SK-N-SH treated with all-trans-retinoic acid at 6 μM for 48 hours (cell line): ENCODE measurements around the gene HEXIM2.

Experiments
- ATAC-seq: fragments of 200-7000 bp; cut with Tn5 transposase; 3 replicates; pipeline ENCODE4 v1.9.1; 2020; ENCODE audit warnings: mild to moderate bottlenecking, moderate library complexity
- ARNTL ChIP-seq: fragments of 450-650 bp; formaldehyde crosslinking; IDR thresholded peaks from 2 replicates; pipeline ENCODE4 v1.5.0; 2020; ENCODE audit warnings: low read depth, mild to moderate bottlenecking, moderate library complexity, borderline replicate concordance
- BACH2 ChIP-seq: fragments of 250-450 bp; sonication (Bioruptor Pico); IDR thresholded peaks from 2 replicates; pipeline ENCODE4 v1.9.0; 2021; ENCODE audit warnings: mild to moderate bottlenecking, borderline replicate concordance
- CSDC2 ChIP-seq: fragments of 250-450 bp; sonication (Bioruptor Pico); IDR thresholded peaks from 2 replicates; pipeline ENCODE4 v1.5.0; 2020; ENCODE audit warnings: mild to moderate bottlenecking, moderate library complexity
- ESRRG ChIP-seq: fragments of 250-450 bp; sonication (Bioruptor Pico); IDR thresholded peaks from 2 replicates; pipeline ENCODE4 v1.6.1; 2021; ENCODE audit warnings: mild to moderate bottlenecking
- ISL1 ChIP-seq: fragments of 250-450 bp; sonication (Bioruptor Pico); IDR thresholded peaks from 2 replicates; pipeline ENCODE4 v2.1.2; 2022; ENCODE audit warnings: mild to moderate bottlenecking, moderate library complexity
- OSR1 ChIP-seq: fragments of 250-450 bp; sonication (Bioruptor Pico); IDR thresholded peaks from 2 replicates; pipeline ENCODE4 v1.8.0; 2022; ENCODE audit warnings: moderate library complexity, mild to moderate bottlenecking, inconsistent platforms
- PPARA ChIP-seq: fragments of 250-450 bp; sonication (Bioruptor Pico); IDR thresholded peaks from 2 replicates; pipeline ENCODE4 v1.5.0; 2020; ENCODE audit warnings: mild to moderate bottlenecking, borderline replicate concordance
- RARB ChIP-seq: fragments of 250-450 bp; sonication (Bioruptor Pico); IDR thresholded peaks from 2 replicates; pipeline ENCODE4 v1.8.0; 2021; ENCODE audit warnings: mild to moderate bottlenecking, moderate library complexity
- SNAI2 ChIP-seq: fragments of 250-450 bp; sonication (Bioruptor Pico); IDR thresholded peaks from 2 replicates; pipeline ENCODE4 v1.5.0; 2020; ENCODE audit warnings: mild to moderate bottlenecking, moderate library complexity
- TCF4 ChIP-seq: fragments of 250-450 bp; sonication (Bioruptor Pico); IDR thresholded peaks from 2 replicates; pipeline ENCODE4 v1.8.0; 2021; ENCODE audit warnings: mild to moderate bottlenecking, moderate library complexity, borderline replicate concordance
- ZFP3 ChIP-seq: fragments of 250-450 bp; sonication (Bioruptor Pico); IDR thresholded peaks from 2 replicates; pipeline ENCODE4 v1.5.0; 2020; ENCODE audit warnings: mild to moderate bottlenecking, moderate library complexity
- ZNF565 ChIP-seq: fragments of 450-650 bp; formaldehyde crosslinking; conservative IDR thresholded peaks from 2 replicates; pipeline ENCODE4 v1.5.0; 2020; ENCODE audit warnings: low read depth, mild to moderate bottlenecking, moderate library complexity
- TF ChIP-seq, protein P1 (sequence below): fragments of 250-450 bp; sonication (Bioruptor Pico); IDR thresholded peaks from 2 replicates; pipeline ENCODE4 v1.8.0; 2021; ENCODE audit warnings: low read depth, mild to moderate bottlenecking, moderate library complexity, borderline replicate concordance
- TF ChIP-seq, protein P2 (sequence below): fragments of 250-450 bp; sonication (Bioruptor Pico); IDR thresholded peaks from 2 replicates; pipeline ENCODE4 v1.8.0; 2020; ENCODE audit warnings: mild to moderate bottlenecking, moderate library complexity, borderline replicate concordance
- TF ChIP-seq, protein P3 (sequence below): fragments of 250-450 bp; sonication (Bioruptor Pico); IDR thresholded peaks from 2 replicates; pipeline ENCODE4 v1.5.1; 2021; ENCODE audit warnings: mild to moderate bottlenecking, moderate library complexity
- TF ChIP-seq, protein P4 (sequence below): fragments of 250-450 bp; sonication (Bioruptor Pico); IDR thresholded peaks from 2 replicates; pipeline ENCODE4 v1.5.0; 2020; ENCODE audit warnings: mild to moderate bottlenecking, moderate library complexity

HEXIM2 gene

DNA sequence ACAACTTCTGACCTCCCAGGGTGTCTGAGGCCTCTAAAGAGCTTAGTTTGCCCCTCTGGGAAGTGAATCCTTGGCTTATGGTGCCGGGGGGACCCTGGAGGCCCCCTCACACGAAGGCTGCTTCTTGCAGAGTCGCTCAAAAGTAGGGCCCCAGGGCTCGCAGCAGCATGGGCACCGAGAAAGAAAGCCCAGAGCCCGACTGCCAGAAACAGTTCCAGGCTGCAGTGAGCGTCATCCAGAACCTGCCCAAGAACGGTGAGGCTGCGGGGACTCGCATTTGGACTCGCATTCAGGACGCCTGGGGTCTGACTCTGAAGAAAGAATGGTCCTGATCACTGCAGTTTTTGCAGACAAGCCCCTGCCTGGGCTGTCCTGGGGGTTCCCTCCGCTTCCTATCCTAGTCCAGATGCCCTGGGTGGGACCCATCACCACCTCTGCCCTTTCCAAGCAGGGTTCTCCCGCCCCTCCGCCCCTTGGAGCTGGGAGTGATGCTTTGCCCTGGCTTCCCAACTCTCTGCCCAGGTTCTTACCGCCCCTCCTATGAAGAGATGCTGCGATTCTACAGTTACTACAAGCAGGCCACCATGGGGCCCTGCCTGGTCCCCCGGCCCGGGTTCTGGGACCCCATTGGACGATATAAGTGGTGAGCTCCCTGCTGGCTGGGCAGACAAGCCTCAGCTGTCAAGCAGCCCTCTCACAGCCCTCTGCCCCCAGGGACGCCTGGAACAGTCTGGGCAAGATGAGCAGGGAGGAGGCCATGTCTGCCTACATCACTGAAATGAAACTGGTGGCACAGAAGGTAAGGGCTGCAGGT, 25.5 kb upstream of the HEXIM2 start (continued):
- TF ChIP-seq RARB (CRISPR knock-in tag): no peak
- no peak for TF ChIP-seq BACH2 (CRISPR knock-in tag)
- no peak for TF ChIP-seq ZNF565 (CRISPR knock-in tag)
- TF ChIP-seq, protein P1, sequence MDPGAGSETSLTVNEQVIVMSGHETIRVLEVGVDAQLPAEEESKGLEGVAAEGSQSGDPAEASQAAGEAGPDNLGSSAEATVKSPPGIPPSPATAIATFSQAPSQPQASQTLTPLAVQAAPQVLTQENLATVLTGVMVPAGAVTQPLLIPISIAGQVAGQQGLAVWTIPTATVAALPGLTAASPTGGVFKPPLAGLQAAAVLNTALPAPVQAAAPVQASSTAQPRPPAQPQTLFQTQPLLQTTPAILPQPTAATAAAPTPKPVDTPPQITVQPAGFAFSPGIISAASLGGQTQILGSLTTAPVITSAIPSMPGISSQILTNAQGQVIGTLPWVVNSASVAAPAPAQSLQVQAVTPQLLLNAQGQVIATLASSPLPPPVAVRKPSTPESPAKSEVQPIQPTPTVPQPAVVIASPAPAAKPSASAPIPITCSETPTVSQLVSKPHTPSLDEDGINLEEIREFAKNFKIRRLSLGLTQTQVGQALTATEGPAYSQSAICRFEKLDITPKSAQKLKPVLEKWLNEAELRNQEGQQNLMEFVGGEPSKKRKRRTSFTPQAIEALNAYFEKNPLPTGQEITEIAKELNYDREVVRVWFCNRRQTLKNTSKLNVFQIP (CRISPR knock-in tag): no peak
- TF ChIP-seq ZFP3: no peak

DNA sequence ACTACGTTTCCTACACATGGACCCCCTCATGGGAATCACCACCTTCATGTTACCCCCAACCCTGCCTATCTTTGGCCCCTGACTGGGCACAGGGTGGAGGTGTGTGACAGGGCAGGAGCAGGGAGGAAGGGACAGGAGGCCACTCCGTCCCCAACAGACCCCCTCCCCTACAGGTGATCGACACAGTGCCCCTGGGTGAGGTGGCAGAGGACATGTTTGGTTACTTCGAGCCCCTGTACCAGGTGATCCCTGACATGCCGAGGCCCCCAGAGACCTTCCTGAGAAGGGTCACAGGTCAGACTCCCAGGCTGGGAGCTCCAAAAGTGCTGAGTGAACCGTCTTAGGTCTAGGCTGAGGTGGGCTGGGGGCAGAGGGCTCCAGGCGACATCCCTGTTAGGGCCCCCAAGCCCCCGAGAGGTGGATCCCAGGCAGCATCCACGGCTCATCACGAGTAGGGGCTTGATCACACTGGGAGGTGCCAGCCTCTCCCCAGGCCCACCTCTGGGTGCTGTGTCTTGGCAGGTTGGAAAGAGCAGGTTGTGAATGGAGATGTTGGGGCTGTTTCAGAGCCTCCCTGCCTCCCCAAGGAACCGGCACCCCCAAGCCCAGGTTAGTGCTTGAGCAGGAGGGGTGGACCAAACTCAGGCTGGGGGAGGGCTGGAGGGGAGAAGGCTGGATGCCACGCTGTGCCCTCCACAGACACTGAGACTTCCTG, 24.7 kb upstream of the HEXIM2 start:
- ATAC-seq: no peak
- TF ChIP-seq CSDC2 (CRISPR knock-in tag): no peak
- no peak for TF ChIP-seq ISL1
- no peak for TF ChIP-seq ESRRG (CRISPR knock-in tag)
- TF ChIP-seq, protein P2, sequence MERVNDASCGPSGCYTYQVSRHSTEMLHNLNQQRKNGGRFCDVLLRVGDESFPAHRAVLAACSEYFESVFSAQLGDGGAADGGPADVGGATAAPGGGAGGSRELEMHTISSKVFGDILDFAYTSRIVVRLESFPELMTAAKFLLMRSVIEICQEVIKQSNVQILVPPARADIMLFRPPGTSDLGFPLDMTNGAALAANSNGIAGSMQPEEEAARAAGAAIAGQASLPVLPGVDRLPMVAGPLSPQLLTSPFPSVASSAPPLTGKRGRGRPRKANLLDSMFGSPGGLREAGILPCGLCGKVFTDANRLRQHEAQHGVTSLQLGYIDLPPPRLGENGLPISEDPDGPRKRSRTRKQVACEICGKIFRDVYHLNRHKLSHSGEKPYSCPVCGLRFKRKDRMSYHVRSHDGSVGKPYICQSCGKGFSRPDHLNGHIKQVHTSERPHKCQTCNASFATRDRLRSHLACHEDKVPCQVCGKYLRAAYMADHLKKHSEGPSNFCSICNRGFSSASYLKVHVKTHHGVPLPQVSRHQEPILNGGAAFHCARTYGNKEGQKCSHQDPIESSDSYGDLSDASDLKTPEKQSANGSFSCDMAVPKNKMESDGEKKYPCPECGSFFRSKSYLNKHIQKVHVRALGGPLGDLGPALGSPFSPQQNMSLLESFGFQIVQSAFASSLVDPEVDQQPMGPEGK (CRISPR knock-in tag): no peak
- TF ChIP-seq, protein P3, sequence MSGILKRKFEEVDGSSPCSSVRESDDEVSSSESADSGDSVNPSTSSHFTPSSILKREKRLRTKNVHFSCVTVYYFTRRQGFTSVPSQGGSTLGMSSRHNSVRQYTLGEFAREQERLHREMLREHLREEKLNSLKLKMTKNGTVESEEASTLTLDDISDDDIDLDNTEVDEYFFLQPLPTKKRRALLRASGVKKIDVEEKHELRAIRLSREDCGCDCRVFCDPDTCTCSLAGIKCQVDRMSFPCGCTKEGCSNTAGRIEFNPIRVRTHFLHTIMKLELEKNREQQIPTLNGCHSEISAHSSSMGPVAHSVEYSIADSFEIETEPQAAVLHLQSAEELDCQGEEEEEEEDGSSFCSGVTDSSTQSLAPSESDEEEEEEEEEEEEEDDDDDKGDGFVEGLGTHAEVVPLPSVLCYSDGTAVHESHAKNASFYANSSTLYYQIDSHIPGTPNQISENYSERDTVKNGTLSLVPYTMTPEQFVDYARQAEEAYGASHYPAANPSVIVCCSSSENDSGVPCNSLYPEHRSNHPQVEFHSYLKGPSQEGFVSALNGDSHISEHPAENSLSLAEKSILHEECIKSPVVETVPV: no peak
- TF ChIP-seq ARNTL (CRISPR knock-in tag): no peak
- no peak for TF ChIP-seq BACH2 (CRISPR knock-in tag)
- TF ChIP-seq, protein P1 (CRISPR knock-in tag): no peak
- no peak for TF ChIP-seq SNAI2
- no peak for TF ChIP-seq PPARA (CRISPR knock-in tag)
- no peak for TF ChIP-seq ZNF565 (CRISPR knock-in tag)
- TF ChIP-seq, protein P4, sequence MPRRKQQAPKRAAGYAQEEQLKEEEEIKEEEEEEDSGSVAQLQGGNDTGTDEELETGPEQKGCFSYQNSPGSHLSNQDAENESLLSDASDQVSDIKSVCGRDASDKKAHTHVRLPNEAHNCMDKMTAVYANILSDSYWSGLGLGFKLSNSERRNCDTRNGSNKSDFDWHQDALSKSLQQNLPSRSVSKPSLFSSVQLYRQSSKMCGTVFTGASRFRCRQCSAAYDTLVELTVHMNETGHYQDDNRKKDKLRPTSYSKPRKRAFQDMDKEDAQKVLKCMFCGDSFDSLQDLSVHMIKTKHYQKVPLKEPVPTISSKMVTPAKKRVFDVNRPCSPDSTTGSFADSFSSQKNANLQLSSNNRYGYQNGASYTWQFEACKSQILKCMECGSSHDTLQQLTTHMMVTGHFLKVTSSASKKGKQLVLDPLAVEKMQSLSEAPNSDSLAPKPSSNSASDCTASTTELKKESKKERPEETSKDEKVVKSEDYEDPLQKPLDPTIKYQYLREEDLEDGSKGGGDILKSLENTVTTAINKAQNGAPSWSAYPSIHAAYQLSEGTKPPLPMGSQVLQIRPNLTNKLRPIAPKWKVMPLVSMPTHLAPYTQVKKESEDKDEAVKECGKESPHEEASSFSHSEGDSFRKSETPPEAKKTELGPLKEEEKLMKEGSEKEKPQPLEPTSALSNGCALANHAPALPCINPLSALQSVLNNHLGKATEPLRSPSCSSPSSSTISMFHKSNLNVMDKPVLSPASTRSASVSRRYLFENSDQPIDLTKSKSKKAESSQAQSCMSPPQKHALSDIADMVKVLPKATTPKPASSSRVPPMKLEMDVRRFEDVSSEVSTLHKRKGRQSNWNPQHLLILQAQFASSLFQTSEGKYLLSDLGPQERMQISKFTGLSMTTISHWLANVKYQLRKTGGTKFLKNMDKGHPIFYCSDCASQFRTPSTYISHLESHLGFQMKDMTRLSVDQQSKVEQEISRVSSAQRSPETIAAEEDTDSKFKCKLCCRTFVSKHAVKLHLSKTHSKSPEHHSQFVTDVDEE: no peak
- TF ChIP-seq TCF4 (CRISPR knock-in tag): no peak

DNA sequence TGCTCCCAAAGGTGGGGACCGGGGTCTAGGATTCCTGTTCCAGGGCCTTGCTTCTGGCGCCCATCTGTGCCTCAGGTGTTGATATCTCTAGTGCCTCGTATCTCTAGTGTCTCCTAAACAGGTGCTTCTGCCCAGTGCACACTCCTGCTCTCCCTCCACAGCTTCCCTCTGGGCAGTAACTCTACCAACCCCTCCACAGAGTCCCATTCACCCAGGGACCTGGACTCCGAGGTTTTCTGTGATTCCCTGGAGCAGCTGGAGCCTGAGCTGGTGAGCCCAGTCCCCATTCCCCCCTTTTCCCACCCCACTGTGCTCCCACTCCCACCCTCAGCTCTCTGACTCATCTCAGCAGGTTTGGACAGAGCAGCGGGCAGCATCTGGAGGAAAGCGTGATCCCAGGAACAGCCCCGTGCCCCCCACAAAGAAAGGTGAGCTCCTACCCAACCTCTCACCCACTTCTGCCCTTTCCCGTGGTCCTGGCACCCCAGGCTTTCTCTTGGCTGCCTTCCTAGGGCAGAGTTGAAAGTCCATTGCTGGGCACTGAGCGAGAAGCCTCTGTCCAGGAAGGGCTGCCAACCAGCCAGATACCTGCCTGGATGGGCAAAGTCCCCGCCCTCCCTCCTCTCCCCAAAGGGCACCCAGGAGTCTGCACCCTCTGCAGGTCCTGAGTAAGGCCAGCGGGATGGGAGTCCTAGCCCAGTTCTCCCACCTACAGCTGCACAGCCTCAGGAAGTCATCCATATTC, 23.9 kb upstream of the HEXIM2 start:
- ATAC-seq: no peak
- TF ChIP-seq, protein P2 (CRISPR knock-in tag): no peak
- TF ChIP-seq BACH2 (CRISPR knock-in tag) (no peak), OSR1 (CRISPR knock-in tag) (no peak)
